Skeletal muscle tissue (tissue), 4 donors: ENCODE results near the gene GSKIP. TPM values are rescaled to one million over a fixed set of nuclear protein-coding genes. Genes with fewer than 3 reads are reported as not detected.
"Not testable (repeated sequence)": the region's sequence is repeated elsewhere in the genome, so short reads cannot be mapped to it uniquely, and the experiment has no call there.

Experiments used
- H3K27ac ChIP-seq: one replicate; pipeline ENCODE4 v1.7.0; 2013; ENCODE audit warnings: mild to moderate bottlenecking, low read depth, low read length, inconsistent platforms
- H3K27me3 ChIP-seq, 3 donors: one replicate each; pipeline ENCODE4 v1.7.0; 2013; ENCODE audit warnings: low read length in 3 of 3; ENCODE audit not compliant: control insufficient read depth in 3 of 3, insufficient read depth in 3 of 3
- H3K36me3 ChIP-seq, 3 donors: one replicate each; pipeline ENCODE4 v1.7.0; 2013; ENCODE audit warnings: low read length in 3 of 3; ENCODE audit not compliant: control insufficient read depth in 3 of 3, insufficient read depth in 3 of 3
- H3K4me1 ChIP-seq, 3 donors: one replicate each; pipeline ENCODE4 v1.7.0; 2013; ENCODE audit warnings: low read length in 3 of 3, mild to moderate bottlenecking in 3 of 3; ENCODE audit not compliant: control insufficient read depth in 3 of 3, insufficient read depth in 3 of 3
- H3K4me3 ChIP-seq, 3 donors: one replicate each; pipeline ENCODE4 v1.7.0; 2013; ENCODE audit warnings: low read length in 3 of 3
- H3K9ac ChIP-seq, 3 donors: one replicate each; pipeline ENCODE4 v1.7.0; 2013; ENCODE audit warnings: low read length in 3 of 3, mild to moderate bottlenecking in 3 of 3, moderate library complexity in 2 of 3, low read depth in 1 of 3
- H3K9me3 ChIP-seq, 3 donors: one replicate each; pipeline ENCODE4 v1.7.0; 2013; ENCODE audit warnings: low read length in 3 of 3; ENCODE audit not compliant: control insufficient read depth in 3 of 3
- total RNA-seq: library from RNA; depleted of rRNA; stranded (reverse); fragments of >200 nt; gene quantifications from one replicate; pipeline ENCODE4 v1.2.3, GENCODE V29; 2014
- donor health status: Osteomylitis.

The GSKIP gene, protein sequence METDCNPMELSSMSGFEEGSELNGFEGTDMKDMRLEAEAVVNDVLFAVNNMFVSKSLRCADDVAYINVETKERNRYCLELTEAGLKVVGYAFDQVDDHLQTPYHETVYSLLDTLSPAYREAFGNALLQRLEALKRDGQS
- 10.4 TPM for total RNA-seq

DNA sequence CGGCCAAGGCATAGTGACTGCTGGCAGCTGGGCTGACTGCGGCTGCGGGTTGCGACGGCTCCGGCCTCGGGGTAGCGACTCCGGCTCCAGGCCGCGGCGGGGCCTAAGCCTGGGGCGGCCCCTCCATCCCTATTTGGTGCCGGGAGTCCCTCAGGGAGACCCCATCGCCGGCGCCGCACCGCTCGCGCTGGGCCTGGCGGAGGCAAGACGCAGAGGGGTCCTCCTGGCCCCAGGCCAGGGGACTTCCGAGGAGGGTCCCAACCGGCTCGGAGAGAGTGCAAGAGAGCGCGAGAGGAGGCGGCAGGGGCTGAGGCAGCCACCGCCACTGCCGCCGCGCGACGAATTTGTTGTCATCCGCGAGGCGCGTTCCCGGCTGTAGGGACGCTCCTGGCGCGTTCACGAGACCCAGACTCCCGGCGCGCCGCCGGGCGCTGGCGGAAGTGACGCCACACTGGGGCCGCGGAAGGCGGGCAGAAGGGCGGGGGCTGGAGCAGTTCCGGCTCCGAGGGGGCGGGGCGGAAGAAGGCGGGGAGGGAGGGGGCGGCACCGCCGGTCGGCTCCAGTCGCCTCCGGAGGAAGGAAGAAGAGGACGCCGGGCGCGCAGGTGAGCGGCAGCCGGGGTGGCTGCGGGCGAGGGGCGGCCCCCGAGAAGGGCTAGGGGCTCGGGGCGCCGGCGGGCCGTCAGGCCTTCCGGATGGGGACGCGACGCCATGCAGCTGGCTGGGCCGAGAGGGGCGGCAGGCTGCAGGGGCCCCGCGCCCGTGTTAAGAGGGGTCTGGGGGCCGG is at the start of gene GSKIP, which contains the start of gene ATG2B:
Gene GSKIP (plus strand): TSS at position 562 of the 786 bp plus-strand sequence. CDS start 18,722 bp downstream, outside the sequence.
Gene ATG2B (minus strand): TSS at position 377 of the 786 bp plus-strand sequence. CDS start 365 bp downstream, at position 12.
- Histone ChIP-seq H3K9me3 (no peaks in the 10 kb centered on the region), H3K36me3 (no peaks in the 10 kb centered on the region), H3K4me1 (peaks cover 15 to 34% (median 30%) of the 10 kb centered on the region in 3 donors), H3K9ac (peak within 1 kb of the TSS; percentile 94 to 97 (median 94)), H3K27ac (peak within 1 kb of the TSS; percentile 96), H3K4me3 (peak within 1 kb of the TSS; percentile 97 to 99 (median 97)), H3K27me3 (no peaks in the 10 kb centered on the region)

DNA sequence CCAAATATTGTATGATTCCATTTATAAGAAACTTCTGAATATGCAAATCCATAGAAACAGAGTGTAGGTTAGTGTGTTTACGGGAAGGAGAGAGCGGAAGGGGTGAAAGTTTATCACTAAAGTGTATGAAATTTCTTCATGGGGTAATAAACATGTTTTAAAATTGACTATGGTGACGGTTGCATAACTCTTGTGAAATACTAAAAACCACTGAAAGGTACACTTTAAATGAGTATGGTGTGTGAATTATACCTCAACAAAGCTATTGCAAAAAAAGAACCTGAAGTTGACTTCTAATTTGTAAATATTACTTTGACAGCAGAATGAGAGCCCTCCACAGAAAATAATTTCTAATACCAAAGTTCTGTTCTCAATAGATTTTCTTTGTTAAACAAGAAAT is 47.2 kb upstream of the GSKIP start:
- Histone ChIP-seq H3K9ac (no peak overlapping the region), H3K27me3 (no peaks in the 10 kb centered on the region), H3K4me1 (no peaks in the 10 kb centered on the region), H3K36me3 (peaks cover 24 to 58% (median 42%) of the 10 kb centered on the region in 3 donors), H3K27ac (no peak overlapping the region), H3K9me3 (no peaks in the 10 kb centered on the region), H3K4me3 (no peak overlapping the region)

DNA sequence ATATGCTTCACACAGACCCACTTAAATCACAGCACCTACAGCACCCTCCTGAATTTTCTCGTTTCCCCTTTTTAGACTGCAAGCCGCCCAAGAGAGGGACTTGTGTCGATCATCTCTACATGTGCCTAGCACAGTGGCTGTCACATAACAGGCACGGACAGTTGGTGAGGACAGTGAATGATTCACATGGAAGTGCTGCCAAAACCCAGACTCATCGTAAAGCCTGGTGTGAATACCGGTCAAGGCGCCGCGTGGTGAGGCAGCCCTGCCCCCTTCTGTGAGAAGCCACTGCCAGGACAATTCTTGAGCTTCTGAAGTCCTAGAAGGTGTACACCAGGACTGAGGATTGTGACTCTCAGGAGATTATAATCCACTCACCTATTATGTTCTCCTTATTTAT is 44.5 kb upstream of the GSKIP start:
- Histone ChIP-seq H3K4me3 (no peak overlapping the region), H3K4me1 (no peaks in the 10 kb centered on the region), H3K27ac (no peak overlapping the region), H3K36me3 (peaks cover 29 to 71% (median 59%) of the 10 kb centered on the region in 3 donors), H3K27me3 (no peaks in the 10 kb centered on the region), H3K9ac (no peak overlapping the region), H3K9me3 (no peaks in the 10 kb centered on the region)

DNA sequence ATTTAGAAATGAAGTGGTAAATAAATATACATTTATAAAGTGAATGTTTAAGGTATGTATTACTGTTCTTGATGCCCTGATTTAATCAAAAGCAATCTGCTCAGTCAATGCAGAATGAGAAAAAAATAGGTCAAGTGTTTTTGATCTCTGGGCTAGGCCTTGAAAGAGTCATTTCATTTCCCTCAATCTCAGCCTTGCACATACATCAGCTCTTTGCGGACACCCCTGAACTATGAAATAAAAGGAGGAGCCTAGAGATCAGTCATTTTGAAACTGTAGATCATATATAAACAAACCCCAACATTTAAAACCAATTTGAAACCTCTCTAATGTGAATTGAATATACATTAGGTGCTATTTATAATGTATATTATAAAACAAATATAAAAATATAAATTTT is 42.7 kb upstream of the GSKIP start:
- Histone ChIP-seq H3K27me3 (no peaks in the 10 kb centered on the region), H3K4me1 (no peaks in the 10 kb centered on the region), H3K4me3 (no peak overlapping the region), H3K27ac (no peak overlapping the region), H3K9ac (no peak overlapping the region), H3K9me3 (no peaks in the 10 kb centered on the region), H3K36me3 (peaks cover 31 to 69% (median 59%) of the 10 kb centered on the region in 3 donors)

DNA sequence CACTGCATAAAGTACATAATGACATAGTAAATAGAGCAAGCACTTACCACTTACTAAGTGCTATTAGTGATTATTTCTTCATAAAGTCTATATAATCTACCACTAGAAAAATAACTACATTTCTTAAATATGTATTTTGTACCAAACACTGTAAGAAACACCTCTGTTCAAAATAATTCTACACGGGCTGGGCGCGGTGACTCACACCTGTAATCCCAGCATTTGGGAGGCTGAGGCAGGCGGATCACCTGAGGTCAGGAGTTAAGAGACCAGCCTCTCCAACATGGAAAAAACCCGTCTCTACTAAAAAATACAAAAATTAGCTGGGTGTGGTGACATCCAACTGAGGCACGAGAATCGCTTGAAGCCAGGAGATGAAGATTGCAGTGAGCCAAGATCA is 39.1 kb upstream of the GSKIP start:
- H3K27me3 ChIP-seq, result no peaks in the 10 kb centered on the region
- no peaks in the 10 kb centered on the region for H3K4me1 ChIP-seq
- no peaks in the 10 kb centered on the region for H3K9me3 ChIP-seq
- H3K9ac ChIP-seq, result no peak overlapping the region
- H3K4me3 ChIP-seq, result no peak overlapping the region
- H3K36me3 ChIP-seq, result peaks cover 23 to 49% (median 47%) of the 10 kb centered on the region in 3 donors
- H3K27ac ChIP-seq, result no peak overlapping the region

DNA sequence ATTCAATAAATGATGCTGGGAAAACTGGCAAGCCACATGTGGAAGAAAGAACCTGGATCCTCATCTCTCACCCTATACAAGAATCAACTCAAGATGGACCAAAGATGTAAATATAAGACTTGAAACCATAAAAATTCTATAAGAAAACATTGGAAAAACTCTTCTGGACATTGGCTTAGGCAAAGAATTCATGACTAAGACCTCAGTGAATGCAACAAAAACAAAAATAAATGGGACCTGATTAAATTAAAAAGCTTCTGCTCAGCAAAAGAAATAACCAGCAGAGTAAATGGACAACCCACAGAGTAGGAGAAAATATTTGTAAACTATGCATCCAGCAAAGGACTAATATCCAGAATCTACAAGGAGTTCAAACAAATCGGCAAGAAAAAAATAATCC is 24.8 kb upstream of the GSKIP start:
- H3K36me3 ChIP-seq, result peaks cover 10 to 30% (median 10%) of the 10 kb centered on the region in 3 donors
- no peaks in the 10 kb centered on the region for H3K27me3 ChIP-seq
- H3K9me3 ChIP-seq, result peaks cover 0 to 1% (median 0%) of the 10 kb centered on the region in 3 donors
- no peak overlapping the region for H3K27ac ChIP-seq
- no peaks in the 10 kb centered on the region for H3K4me1 ChIP-seq
- H3K4me3 ChIP-seq, result no peak overlapping the region
- no peak overlapping the region for H3K9ac ChIP-seq

DNA sequence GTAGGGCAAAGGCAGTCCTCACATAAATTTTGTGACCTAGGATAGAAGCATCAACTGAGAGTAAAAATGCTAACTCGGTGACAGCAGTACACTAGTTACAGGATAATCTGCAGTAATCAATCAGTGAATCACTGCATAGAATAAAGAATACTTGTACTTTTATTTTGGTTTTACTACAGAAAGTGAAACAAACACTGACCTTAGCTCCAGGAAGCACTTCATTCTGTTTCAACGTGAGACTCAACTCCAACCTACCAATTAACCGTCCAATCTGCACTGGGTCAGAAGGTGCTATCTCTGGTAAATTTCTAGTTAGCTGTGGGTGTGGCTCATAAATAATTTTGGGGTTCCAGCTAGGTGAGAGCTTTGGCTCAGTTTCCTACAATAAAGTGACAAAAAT is 22.0 kb upstream of the GSKIP start:
- no peak overlapping the region for H3K4me3 ChIP-seq
- peaks cover 0 to 1% (median 0%) of the 10 kb centered on the region in 3 donors for H3K9me3 ChIP-seq
- H3K27ac ChIP-seq, result no peak overlapping the region
- no peaks in the 10 kb centered on the region for H3K4me1 ChIP-seq
- no peak overlapping the region for H3K9ac ChIP-seq
- H3K36me3 ChIP-seq, result peaks cover 10 to 27% (median 10%) of the 10 kb centered on the region in 3 donors
- H3K27me3 ChIP-seq, result no peaks in the 10 kb centered on the region

DNA sequence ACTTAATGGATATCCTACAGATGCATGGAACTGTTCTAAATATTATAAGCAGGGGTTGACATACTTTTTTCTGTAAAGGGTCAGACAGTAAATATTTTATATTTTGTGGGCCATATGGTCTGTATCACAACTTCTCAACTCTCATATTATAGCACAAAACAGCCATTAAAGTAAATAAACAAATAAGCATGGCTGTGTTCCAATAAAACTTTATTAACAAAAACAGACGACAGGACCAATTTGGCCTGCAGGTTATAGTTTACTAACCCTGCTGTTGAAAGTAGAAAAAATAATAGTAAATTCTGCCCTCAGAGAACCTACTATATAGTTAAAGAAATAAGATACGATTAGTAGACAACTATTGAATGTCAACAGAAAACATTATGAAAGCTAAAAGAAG is 17.7 kb upstream of the GSKIP start:
- H3K36me3 ChIP-seq, result peaks cover 0 to 7% (median 3%) of the 10 kb centered on the region in 3 donors
- H3K9me3 ChIP-seq, result no peaks in the 10 kb centered on the region
- no peak overlapping the region for H3K4me3 ChIP-seq
- H3K4me1 ChIP-seq, result no peaks in the 10 kb centered on the region
- H3K9ac ChIP-seq, result no peak overlapping the region
- H3K27me3 ChIP-seq, result no peaks in the 10 kb centered on the region
- no peak overlapping the region for H3K27ac ChIP-seq

DNA sequence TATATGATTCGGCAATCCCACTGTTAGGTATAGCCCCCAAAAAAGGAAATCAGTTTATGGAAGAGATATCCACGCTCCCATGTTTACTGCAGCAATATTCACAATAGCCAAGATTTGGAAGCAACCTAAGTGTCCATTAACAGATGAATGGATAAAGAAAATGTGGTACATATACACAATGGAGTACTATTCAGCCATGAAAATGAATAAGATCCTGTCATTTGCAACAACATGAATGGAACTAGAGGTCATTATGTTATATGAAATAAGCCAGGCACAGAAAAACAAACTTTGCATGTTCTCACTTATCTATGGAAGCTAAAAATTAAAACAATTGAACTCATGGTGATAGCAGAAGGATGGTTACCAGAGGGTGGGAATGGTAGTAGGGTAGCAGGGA is 15.4 kb upstream of the GSKIP start:
- not testable (repeated sequence) for H3K9ac ChIP-seq, H3K36me3 ChIP-seq, H3K27ac ChIP-seq, H3K4me1 ChIP-seq, H3K9me3 ChIP-seq, H3K4me3 ChIP-seq, H3K27me3 ChIP-seq
